ENCODE results near the gene XYLT1.

XYLT1 gene

DNA sequence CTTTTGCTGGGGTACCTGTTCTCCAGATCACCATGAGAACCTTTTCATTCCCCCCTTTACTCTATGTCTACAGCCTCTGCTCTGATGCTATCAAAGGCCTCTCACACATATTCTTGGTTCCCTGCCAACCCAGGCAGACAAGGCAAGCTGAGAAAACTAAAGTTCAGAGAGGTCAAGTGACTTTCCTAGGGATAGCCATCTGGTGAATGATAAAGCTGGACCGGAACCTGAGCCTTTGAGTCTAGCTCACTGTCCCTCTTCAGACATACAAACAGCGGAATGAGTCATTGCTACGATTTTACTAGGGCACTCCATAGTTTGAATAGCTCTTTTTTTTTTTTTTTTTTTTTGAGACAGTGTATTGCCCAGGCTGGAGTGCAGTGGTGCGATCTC is 73.3 kb downstream of the XYLT1 start:
- DNase-seq (ENCODE audit: low read depth in 2 of 2): no peak

DNA sequence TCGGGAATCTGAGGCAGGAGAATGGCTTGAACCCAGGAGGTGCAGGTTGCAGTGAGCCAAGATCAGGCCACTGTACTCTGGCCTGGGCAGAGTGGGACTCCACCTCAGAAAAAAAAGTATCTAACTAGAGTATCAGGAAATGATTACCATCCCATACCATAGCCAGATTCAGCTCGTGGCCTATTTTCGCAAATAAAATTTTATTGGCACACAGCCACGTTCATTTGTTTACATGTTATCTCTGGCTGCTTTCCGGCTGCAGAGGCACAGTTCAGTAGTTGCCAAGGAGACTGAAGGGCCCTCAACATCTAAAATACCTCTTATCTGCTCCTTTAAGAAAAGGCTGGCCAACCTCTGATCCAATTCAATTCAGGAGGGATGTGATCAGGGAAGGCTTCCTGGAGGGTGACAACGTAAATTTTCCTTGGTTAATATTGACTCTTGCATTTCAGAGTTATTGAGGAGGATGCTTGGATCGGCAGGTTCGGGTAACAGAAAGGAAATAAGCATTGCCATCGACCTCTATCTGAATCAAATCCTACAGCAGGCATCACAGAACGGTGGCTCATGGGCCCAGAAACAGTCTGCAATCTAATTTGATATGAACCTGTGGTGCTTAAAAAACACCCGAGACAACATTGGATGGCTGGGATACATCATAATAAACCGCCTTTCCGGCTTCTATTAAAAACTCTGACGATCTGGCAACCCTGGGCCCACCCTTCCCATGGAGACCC is 73.8 kb downstream of the XYLT1 start:
- DNase-seq (ENCODE audit: low read depth in 2 of 2): no peak

DNA sequence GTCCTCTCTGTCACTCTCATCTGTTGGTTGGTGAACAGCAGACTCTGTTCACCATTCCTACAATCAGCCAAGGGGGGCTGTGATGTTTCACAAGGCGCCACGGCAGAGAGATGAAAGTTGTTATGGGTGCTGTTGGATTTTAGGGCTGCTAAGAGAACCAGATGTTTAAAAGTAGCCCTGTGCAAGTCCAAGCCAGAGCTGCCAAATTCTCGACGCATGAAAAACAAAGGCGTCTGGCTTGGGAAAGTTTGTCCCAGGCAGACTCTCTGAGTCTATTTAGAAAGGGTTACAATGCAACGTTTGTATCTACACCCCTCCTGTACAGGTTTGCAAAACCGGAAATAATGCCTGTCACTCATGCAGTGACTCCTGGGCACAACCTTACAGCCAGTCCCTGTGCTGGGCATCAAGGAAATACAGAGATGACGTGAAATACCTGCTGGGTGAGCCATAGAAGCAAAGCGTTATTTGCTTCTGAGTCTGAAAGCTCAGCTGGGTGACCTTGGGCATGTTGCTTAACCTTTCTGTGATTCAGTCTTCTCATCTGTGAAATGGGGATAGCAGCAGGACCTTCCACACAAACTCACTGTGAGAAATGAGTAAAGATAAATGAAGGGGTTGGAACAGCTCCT is 74.8 kb downstream of the XYLT1 start:
- DNase-seq (ENCODE audit: low read depth in 2 of 2): no peak

DNA sequence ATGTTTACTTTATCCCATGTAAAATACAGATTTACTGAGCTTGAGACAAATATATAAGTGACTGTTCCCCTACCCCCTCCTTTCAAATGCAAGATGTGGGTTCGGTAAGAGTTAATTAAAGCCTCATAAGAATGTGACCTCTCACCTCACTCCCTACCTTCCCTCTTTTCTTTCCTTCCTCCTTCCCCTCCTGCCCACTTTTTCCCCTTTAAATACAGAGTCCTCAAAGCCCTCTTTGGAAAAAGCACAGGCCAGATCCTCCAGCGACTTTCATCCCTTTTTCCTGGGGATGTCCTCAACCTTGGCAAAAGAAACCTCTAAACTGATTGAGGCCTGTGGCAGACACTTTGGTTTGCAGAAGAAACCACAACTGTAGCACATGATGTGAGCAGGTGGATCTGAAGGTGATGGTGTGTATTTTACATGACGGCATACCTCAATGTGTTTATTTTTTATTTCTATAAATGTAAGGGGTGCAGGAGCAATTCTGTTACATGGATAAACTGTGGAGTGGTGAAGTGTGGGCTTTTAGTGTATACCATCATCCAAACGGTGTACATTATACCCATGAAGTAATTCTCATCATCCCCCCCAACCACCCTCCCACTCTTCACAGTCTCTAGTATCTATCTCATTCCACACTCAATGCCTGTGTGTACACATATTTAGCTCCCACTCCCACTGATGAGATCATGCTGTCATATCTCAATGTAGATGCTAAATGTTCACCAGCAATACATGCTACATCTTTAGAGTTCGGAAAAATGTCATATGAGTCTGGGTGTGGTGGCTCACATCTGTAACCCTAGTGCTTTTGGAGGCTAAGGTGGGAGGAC is 77.7 kb downstream of the XYLT1 start:
- no peak for DNase-seq (ENCODE audit: low read depth in 2 of 2)

DNA sequence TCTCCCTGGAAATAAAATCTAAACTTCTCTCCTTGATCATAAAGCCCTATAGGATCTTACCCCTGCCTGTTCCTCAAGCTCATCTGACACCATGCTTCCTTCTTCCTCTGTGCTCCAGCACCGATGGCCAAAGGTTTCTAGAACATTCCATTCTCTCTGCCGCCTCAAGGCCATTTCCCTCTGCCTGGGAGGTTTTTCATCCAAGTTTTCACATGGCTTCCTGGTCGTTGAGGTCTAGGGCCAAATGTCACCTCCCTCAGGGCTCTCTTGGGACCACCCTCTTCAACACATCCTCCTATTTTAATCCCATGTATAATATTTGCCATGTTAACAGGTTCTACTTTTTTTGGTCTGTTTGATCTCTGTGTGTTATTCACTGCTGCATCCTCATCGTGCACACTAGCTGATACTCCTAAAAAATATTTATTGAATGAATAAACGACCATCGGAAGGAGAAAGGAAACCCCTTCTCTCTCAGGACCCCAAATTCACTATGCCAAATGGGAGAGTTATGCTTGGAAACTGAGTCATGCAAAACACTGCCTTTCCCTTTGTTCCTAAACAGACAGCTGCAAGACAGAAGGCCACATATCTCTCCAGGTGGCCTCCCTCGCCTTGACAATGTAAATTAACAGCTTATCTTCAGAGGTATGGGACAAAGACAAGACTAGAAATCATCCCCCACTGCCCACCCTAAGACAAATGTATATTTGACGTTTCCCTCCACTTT is 78.5 kb downstream of the XYLT1 start:
- no peak for DNase-seq (ENCODE audit: low read depth in 2 of 2)

DNA sequence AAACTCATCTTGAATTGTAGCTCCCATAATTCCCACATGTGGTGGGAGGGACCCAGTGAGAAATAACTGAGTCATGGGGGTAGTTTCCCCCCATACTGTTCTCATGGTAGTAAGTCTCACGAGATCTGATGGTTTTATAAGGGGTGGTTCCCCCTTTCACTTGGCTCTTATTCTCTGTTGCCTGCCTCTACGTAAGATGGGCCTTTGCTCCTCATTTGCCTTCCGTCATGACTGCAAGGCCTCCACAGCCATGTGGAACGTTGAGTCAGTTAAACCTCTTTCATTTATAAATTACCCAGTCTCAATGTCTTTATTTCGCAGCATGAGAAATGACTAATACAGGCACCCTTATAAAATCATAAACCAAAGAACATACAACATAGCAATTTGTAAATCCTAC is 79.0 kb downstream of the XYLT1 start:
- DNase-seq (ENCODE audit: low read depth in 2 of 2): no peak

DNA sequence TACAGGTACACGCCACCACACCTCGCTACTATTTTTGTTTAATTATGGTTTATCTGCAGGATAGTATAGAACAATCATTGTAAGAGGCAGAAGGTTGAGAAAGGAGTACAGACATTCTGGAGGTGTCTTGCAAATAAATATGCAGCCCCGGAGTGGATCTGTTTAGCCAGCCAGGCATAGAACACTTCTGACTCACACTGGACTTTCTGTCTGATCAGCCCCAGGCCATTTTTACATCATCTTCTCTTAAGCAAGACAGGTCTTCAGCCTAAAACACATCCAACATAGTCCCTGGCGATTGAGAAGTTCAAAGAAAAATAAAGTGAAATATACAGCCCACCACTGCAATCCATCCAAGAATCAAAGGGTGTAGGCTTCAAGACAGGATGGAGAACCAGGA is 81.4 kb downstream of the XYLT1 start:
- no peak for DNase-seq (ENCODE audit: low read depth in 2 of 2)

DNA sequence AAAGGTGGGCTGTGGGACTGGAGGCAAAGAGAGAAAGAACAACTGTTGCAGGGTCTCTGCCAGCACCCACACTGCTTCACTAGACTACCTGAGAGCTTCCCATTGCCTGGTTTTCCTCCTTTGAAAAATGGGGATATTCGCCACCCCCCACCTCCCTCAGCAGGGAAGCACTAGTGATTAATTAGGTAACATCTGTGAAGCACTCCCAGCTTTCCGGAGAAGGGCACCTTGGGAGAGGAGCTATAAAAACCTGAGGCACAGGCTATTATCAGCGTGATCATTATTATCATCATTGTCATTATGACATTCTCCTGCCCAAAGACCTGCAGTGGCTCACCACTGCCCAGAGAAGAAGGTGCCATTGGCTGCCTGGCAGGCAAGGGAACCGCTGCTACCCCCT is 83.5 kb downstream of the XYLT1 start:
- DNase-seq (ENCODE audit: low read depth in 2 of 2): no peak

DNA sequence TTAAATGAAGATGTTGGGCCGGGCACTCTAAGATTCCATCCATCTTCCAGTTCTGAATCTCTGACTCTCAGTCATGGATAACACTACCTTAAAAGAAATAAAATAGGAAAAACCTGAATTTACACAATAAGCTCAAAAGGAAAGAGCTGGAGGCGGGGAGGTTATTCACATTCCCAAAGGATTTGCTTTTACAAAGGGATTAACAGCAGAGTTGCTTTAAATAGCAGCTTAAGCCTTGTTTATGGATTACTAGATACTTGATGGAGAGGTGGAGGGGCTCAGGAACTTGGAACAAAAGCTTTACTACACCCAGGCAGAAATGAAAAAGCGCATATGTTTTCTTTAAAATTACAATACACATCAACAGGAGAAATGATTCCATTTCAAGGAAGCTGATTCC is 84.5 kb downstream of the XYLT1 start:
- no peak for DNase-seq (ENCODE audit: low read depth in 2 of 2)

DNA sequence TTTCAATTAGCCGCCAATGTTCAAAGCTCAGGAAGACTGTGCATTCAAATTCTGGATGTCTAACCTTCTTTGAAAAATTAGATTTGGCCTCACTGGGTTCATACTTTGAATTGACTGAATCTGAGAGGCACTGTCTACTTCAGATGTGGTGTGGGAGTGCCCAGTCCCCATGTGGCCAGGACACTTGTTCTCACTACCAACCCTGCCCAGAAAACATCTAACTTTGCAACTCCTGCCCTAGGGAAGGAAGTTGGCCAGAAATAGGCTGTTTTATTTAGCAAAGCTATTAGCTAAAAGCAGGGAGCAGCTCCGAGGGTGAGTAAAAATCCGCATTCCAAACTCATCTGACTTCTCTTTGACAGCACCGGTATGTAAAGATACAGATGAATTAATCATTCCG is 86.3 kb downstream of the XYLT1 start:
- DNase-seq (ENCODE audit: low read depth in 2 of 2): no peak

DNA sequence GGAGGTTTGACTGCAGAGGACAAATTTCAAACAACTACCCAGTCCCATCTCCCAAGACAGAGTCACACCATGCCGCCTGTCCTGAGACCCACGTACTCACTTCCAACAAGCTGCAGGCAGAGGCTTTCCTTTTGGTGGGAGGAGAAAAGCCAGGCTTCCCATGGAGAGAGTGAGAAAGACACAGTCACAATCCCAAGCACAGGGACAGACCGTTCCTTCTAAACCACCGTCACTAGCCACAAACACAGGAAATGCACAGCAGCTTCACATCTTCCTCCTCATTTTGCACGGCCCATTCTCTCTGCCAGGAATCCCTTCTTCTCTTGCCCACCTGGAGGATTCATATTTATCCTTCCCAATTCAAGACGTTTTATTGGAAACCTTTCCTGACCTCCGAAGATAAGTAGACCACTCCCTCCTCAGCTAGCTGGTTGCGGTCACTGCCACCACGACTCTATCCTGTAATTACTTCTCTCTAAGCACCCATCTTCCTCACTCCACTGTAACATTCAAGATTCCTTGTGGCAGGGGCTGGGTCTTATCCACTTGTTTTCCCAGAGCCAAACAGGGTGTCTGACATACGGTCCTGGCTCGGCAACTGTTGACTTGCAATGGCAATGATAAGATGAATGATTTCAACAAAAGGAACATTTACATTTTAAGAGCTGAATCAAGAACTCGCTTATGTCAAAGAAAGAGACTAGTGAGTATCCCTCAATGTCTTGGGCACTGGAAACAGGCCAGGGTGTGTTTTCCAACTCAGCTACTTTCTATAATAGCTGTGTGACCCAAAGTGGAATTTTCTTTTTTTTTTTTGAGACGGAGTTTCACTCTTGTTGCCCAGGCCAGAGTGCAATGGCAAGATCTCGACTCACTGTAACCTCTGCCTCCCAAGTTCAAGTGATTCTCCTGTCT is 87.6 kb downstream of the XYLT1 start:
- DNase-seq (ENCODE audit: low read depth in 2 of 2): no peak

DNA sequence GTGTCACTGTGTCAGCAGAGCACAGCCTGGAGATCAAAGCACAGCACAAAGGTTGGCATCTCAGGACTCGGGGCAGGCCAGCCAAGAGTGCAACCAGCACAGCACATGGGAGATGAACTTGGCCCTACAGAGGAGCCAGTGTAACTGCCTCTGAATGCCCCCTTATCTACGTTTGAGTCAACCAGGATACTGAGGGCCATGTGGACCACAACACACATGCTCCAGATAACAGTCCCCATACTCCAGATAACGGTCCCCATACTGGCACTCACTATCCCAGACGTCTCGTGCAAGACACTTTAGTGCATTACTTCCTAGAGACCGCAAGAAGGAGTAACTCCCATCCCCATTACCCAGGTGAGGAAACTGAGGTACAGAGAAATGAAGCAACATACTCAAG is 88.2 kb downstream of the XYLT1 start:
- DNase-seq (ENCODE audit: low read depth in 2 of 2): no peak

DNA sequence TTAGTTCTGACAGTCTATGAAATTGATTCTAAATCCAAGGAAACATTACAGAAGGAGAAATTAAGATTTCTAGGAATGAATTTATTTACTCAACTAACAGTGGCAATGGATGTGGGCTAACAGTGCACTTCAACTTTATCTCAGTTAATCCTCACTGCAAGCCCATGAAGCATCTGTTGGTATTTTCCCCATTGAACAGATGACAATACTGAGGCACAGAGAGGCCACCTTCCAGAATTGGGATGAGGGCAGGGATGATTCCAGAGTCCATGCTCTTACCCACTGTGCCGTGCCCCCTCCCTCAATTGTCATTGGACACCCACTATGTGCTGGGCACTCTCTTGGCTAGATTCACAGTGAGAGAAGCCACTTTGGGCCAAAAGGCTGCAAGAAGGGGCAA is 89.0 kb downstream of the XYLT1 start:
- DNase-seq (ENCODE audit: low read depth in 2 of 2): no peak

DNA sequence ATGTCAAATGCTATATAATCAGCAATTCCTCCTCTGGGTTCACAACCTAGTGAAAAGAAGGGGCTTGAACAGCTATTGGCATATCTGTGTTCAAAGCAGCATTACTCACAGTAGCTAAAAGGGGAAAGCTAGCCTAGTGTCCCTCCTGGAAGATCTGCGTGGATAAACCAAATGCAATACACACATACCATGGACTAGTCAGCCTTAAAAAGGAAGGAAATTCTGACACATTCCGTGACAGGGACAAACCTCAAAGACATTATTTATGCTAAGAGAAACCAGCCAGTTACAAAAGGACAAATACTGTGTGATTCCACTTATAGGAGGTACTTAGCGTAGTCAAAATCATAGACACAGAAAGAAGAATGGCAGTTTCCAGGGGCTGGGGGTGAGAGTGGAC is 90.1 kb downstream of the XYLT1 start:
- DNase-seq (ENCODE audit: low read depth in 2 of 2): no peak

DNA sequence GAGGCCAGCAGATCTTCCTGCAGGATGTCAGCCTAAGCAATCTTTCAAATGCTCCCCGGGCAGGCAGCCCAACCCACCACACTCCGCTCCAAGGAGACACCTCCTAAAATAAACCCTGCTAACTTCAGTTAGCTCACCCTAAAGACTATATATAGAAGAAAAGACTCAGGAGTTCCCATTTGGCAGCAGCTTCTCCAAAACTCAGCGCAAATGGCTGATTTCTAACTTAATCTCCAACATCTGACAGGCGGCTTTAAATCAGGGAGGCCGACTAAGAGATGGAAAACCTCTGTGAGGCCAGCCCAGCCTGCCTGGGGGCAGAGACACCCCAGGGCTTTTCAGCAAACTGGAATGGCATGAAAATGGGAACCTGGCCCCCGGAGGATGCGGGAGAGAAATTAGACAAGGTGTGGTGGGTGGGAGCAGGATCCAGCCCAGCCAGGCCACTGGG is 91.6 kb downstream of the XYLT1 start:
- DNase-seq (ENCODE audit: low read depth in 2 of 2): no peak

DNA sequence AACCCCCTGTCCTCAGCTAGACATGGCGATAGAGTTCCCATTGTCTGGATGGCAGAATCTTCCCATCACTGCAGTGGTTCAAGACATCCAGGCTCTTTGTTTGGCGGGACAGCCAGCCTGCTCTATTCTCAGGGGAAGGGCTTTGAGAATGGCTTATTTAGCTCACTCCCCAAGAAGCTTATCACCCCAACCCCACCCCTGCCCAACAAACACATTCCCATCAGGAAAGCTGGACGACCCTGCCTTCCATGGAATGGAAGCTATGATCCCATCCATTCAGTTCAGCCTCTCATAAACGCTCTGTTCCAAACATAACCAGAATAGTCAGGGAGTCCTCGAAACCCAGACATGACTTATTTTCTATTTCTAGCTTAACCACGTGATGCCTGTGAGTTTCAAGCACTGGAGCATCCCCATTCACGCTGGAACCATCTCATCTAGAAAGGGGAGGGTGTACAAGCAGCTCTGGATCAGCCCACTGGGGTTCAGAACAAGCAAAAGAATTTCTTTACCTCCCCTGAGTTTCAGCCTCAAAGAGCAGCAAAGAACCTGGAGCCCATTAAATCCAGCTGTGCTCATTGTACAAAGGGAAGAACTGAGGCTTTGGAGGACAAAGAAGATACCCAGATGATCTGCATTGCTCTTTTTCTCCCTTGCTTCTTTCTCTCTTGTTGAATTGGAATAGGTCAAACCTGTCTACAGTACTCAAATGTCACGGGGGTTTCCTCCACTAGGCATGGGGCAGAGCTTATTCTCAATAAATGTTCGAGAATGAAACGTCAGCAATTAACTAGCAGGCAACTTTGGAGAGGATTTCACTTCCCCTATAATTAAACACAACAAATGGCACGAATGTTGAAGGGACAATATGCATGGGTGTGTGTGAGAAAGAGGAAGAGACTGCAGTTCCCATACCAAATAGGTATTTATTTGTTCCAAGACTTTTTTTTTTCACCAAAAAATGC is 93.1 kb downstream of the XYLT1 start:
- no peak for DNase-seq (ENCODE audit: low read depth in 2 of 2)

DNA sequence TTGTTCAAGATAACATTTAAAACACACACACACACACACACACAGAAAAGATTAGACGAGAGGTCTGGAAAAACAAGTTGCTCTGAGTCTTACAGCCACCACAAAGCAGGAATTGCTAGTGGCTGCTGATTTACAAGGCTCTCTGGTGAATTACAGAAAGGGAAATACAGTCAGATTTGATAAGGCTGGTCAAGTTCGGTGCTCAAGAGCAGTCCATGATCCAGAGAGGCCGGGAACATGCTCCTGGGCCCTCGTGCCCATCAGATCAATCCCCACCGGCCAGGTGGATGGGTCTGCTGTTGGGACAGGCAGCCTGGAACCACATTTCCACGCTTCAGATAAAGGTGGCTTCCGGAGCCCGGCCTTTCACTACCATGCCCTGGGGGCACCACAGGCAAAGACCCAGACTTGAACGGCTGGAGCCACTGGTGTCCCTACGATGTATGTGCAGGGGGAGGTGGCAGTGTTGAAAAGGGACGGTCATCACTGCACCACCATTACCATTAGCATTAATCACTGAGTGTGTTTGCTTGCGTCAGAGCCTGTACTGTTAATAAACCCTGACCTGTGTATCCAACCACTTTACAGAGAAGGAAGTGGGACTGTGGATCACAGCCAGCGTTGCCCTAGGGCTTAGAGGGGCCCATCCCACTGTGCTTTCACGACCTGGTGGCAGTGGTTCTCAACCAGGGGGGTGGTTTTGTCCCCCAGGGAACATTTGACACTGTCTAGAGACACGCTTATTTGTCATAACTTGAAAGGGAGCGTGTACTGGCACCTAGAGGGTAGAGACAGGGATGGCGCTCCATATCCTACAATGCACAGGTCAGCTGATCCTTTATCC is 95.1 kb downstream of the XYLT1 start:
- no peak for DNase-seq (ENCODE audit: low read depth in 2 of 2)

DNA sequence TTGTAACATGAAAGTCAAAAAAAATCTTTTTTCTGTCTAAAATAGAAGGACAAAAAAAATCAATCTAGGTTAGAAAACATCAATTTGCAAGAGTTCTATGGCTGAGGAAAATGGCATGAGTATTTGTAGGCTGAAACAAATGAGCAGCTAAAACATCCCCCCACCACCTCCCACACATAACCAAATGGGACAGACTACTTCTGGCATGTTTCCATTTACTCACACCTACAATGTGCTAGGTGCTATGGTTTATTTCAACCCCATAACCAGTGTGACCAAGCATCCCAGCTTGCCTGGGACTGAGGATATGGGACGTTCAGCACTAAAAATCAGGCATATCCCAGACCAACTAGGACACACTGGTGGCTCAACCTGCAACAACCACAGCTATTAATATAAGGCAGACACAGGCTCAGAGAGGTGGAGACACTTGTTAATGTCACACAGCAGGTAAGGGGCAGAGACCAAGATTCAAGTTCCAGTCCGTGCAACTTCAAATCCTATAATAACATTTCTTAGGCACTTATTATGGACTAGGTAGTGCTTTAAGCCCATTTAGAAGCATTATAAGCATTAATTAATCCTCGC is 96.0 kb downstream of the XYLT1 start:
- peak in 1 of 2 experiments; percentile 14 for DNase-seq (ENCODE audit: low read depth in 2 of 2)

DNA sequence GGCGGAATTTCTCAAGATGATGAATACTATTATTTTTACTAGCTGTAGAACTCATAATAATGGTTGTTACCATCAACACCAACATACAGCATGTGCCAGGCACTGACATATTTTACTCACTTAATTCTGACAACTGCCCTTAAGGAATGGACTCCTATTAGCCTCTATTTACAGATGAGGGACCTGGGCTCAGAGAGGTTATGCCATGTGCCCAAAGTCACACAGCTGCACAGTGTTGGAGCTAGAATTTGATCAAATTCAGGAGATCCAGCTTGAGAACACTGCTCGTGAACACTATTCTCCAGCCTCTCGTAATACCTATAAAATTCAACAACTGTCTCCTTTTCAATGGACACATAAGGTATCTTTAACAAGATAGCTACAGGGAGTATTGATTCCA is 97.2 kb downstream of the XYLT1 start:
- no peak for DNase-seq (ENCODE audit: low read depth in 2 of 2)
